MCF 10A (cell line): ENCODE measurements around the gene STX1B. TPM values are rescaled to one million over a fixed set of nuclear protein-coding genes. Genes with fewer than 3 reads are reported as not detected.

ENCODE experiments used
- BruUV-seq: library from RNA; stranded (reverse); fragments of 400-500 nt; replicated peaks from 2 replicates; lab custom pipeline; 2021; lab: Mats Ljungman, UMichigan
- CTCF ChIA-PET: fragments of 300-600 bp; sonication (Branson Sonifier 250); formaldehyde crosslinking; extraction: SDS; loops from one replicate; lab custom pipeline; 2021; ENCODE audit warnings: antibody characterized with exemption, inconsistent platforms; lab: Yijun Ruan, JAX
- POLR2A ChIA-PET: fragments of 300-600, 350-650 bp; sonication (Branson Sonifier 250); formaldehyde crosslinking; extraction: SDS; loops from one replicate; lab custom pipeline; 2020; ENCODE audit warnings: antibody characterized with exemption, inconsistent platforms; lab: Yijun Ruan, JAX
- DNase-seq: peaks from one replicate; pipeline ENCODE4 v3.0.0-alpha.2; 2018; ENCODE audit not compliant: unreplicated experiment
- H3K27ac Mint-ChIP-seq: one replicate; pipeline ENCODE4 v1.8.0; 2022; ENCODE audit warnings: mild to moderate bottlenecking, low read depth, mixed read lengths; ENCODE audit not compliant: unreplicated experiment
- H3K27me3 Mint-ChIP-seq: one replicate; pipeline ENCODE4 v1.8.0; 2022; ENCODE audit warnings: mixed read lengths; ENCODE audit not compliant: insufficient read depth, unreplicated experiment
- H3K36me3 Mint-ChIP-seq: one replicate; pipeline ENCODE4 v1.8.0; 2022; ENCODE audit warnings: mild to moderate bottlenecking, moderate library complexity, mixed read lengths; ENCODE audit not compliant: insufficient read depth, unreplicated experiment
- H3K4me1 Mint-ChIP-seq: one replicate; pipeline ENCODE4 v1.8.0; 2022; ENCODE audit warnings: mixed read lengths; ENCODE audit not compliant: insufficient read depth, unreplicated experiment
- H3K4me3 Mint-ChIP-seq: one replicate; pipeline ENCODE4 v1.8.0; 2022; ENCODE audit warnings: mild to moderate bottlenecking, moderate library complexity, mixed read lengths; ENCODE audit not compliant: unreplicated experiment
- H3K9me3 Mint-ChIP-seq: one replicate; pipeline ENCODE4 v1.8.0; 2022; ENCODE audit warnings: mixed read lengths; ENCODE audit not compliant: unreplicated experiment
- CTCF ChIP-seq: fragments of 200-600 bp; IDR thresholded peaks from one replicate; pipeline ENCODE4 v1.8.0; 2022; ENCODE audit warnings: antibody characterized with exemption, mild to moderate bottlenecking; ENCODE audit not compliant: unreplicated experiment
- intact Hi-C: fragments of 100-400 bp; cut with micrococcal nuclease; formaldehyde crosslinking; loops from 2 replicates; pipeline ENCODE4 v1.14.1; 2022
- total RNA-seq: library from RNA; stranded (reverse); gene quantifications from 2 replicates; pipeline ENCODE4 v1.2.3, GENCODE V29; 2022

Gene STX1B
- total RNA-seq, 1 experiment from 2014 or later, result 0.42 TPM

DNA sequence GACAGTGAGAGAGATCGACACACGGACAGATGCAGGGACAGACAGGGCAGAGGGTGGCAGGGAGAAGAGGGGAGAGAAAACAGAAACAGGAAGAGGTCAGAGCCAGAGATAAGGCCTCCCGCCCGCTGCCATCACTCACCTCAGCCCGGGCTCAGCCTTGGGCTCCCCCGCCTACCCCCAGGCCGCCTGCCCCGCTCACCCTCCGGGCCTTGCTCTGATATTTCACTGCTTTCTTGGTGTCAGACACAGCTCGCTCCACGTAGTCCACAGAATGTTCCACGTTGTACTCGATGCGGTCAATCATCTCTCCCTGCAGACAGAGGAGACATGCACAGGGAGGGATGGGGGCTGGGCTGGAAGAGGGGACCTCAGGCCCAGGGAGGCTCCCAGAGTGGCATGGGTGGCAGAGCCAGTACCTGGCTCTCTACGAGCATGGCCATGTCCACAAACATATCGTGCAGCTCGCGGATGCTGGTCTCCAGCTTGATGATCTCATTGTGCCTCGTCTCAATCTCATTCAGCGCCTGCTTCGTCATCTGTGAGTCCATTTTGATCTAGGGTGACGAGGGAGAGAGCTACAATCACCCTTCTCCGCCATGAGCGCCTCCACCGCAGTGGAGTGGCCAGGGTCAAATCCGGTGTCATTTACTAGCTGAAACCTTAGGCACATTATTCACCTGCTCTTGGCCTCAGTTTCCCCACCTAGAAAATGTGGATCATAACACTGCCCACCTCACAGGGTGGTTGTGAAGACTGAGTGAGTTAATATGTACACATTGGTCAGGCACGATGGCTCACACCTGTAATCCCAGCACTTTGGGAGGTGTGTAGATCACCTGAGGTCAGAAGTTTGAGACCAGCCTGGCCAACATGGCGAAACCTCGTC is 17.3 kb downstream of the STX1B start:
- ChIA-PET CTCF (interaction anchor here (0.7 to 4.6 kb wide), 2 partner anchors 9 to 75 kb away, joined by 3 to 43 read pairs; partner anchors contain the start of gene HSD3B7), POLR2A (no interaction called here)
- TF ChIP-seq CTCF, result no peak
- intact Hi-C loops, result no loop called here
- Mint-ChIP-seq H3K36me3 (no peaks in the 10 kb centered on the region), H3K27ac (no peak overlapping the region), H3K9me3 (no peaks in the 10 kb centered on the region), H3K27me3 (no peaks in the 10 kb centered on the region), H3K4me1 (peaks cover 8% of the 10 kb centered on the region), H3K4me3 (no peak overlapping the region)
- DNase-seq, result no peak
- no TSS peak for BruUV-seq

DNA sequence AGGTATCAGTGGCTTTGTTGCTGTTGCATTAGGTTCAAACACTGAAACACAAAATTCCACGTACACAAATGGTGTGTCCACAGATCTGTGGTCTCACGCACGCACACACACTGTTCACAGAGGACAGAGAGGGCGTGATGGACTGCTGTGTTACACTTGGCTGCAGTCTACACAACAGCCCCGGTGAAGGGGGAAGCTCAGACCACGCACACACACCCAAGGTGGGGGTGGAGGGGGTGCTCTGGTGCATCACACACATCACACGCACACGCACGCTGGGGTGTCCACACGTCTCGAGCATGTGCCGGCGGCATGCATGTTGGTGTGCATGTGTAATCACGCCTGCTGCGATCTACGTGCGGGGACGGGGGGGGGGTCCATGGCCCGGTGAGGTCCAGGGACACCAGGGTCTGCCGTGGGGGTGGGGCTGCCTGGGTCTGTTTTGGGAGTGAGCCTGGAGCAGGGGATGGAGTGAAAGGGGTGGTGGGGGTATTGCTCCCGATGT is 18.1 kb downstream of the STX1B start:
- no peak for TF ChIP-seq CTCF
- Mint-ChIP-seq H3K4me1 (peaks cover 5% of the 10 kb centered on the region), H3K4me3 (no peak overlapping the region), H3K27ac (no peak overlapping the region), H3K36me3 (no peaks in the 10 kb centered on the region), H3K9me3 (no peaks in the 10 kb centered on the region), H3K27me3 (no peaks in the 10 kb centered on the region)
- intact Hi-C loops, result no loop called here
- DNase-seq, result no peak
- CTCF ChIA-PET, result no interaction called here
- POLR2A ChIA-PET, result no interaction called here
- no TSS peak for BruUV-seq

DNA sequence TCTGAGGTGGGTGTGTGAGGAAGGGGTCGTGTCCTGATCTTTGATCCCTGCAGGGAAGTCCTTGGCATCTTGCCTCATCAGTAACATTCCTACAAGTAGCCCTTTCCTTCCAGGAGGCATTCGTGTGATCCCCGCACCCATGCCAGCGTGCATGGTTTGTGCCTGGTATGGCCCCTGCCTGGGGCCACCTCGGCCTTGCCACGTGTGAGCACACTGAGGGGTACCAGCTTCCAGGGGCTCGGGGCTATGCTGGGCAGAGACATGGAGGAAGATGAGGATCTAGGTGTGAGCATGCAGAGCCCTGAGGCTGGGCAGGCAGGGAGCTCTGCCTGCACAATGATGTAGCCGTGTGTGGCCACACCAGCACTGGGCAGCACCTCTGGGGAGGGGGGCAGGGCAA is 19.4 kb downstream of the STX1B start:
- Mint-ChIP-seq H3K9me3 (no peaks in the 10 kb centered on the region), H3K4me3 (no peak overlapping the region), H3K27ac (no peak overlapping the region), H3K36me3 (no peaks in the 10 kb centered on the region), H3K4me1 (peaks cover 5% of the 10 kb centered on the region), H3K27me3 (no peaks in the 10 kb centered on the region)
- intact Hi-C loops, result no loop called here
- BruUV-seq, result no TSS peak
- ChIA-PET CTCF (no interaction called here), POLR2A (no interaction called here)
- DNase-seq, result no peak
- no peak for TF ChIP-seq CTCF

GRCh38 chr16:30990105-30990504 is 20.3 kb downstream of the STX1B start:
- no peak for TF ChIP-seq CTCF
- H3K9me3 Mint-ChIP-seq, result no peaks in the 10 kb centered on the region
- ChIA-PET CTCF (interaction anchor here (0.8 kb wide), 1 partner anchor 152 kb away, joined by 3 read pairs; no protein-coding TSS in a partner anchor), POLR2A (no interaction called here)
- no peaks in the 10 kb centered on the region for H3K36me3 Mint-ChIP-seq
- DNase-seq, result no peak
- H3K27me3 Mint-ChIP-seq, result no peaks in the 10 kb centered on the region
- H3K4me3 Mint-ChIP-seq, result no peak overlapping the region
- intact Hi-C loops, result no loop called here
- no peak overlapping the region for H3K27ac Mint-ChIP-seq
- H3K4me1 Mint-ChIP-seq, result peaks cover 10% of the 10 kb centered on the region
- no TSS peak for BruUV-seq
